A549 (cell line): ENCODE data around the gene OTUD3.

Experiments
- HEYL ChIP-seq: fragments of 250-450 bp; sonication (Bioruptor Pico); IDR thresholded peaks from 2 replicates; pipeline ENCODE4 v1.8.0; 2021; ENCODE audit warnings: mild to moderate bottlenecking, moderate library complexity
- NR3C1 ChIP-seq: fragments of >200 bp; sonication (Bioruptor Twin); formaldehyde crosslinking; IDR thresholded peaks from 3 replicates; pipeline ENCODE4 v1.6.1; 2017
- POLR2A ChIP-seq: IDR thresholded peaks from 2 replicates; pipeline ENCODE4 v1.6.1; 2012; ENCODE audit warnings: mild to moderate bottlenecking, low read length
- RAD21 ChIP-seq, 2 experiments: fragments of >200 bp in 1 of 2; sonication (Bioruptor Twin) in 1 of 2; formaldehyde crosslinking in 1 of 2; IDR thresholded peaks in 1 of 2; conservative IDR thresholded peaks in 1 of 2; 2 replicates in 1 of 2; 3 replicates in 1 of 2; pipeline ENCODE4 v1.6.1; 2012 to 2018; ENCODE audit warnings: inconsistent platforms in 1 of 2
- SMC3 ChIP-seq: fragments of >200 bp; sonication (Bioruptor Twin); formaldehyde crosslinking; IDR thresholded peaks from 3 replicates; pipeline ENCODE4 v1.6.1; 2018; ENCODE audit warnings: inconsistent platforms
- TF ChIP-seq, protein P1 (sequence below): fragments of >200 bp; sonication (Bioruptor Twin); formaldehyde crosslinking; IDR thresholded peaks from 3 replicates; pipeline ENCODE4 v1.5.1; 2016
- TF ChIP-seq, protein P2 (sequence below): fragments of 250-450 bp; sonication (Bioruptor Pico); IDR thresholded peaks from 2 replicates; pipeline ENCODE4 v1.5.0; 2021; ENCODE audit warnings: mild to moderate bottlenecking, moderate library complexity, borderline replicate concordance
- TF ChIP-seq, protein P3 (sequence below): fragments of >200 bp; sonication (Bioruptor Twin); formaldehyde crosslinking; IDR thresholded peaks from 3 replicates; pipeline ENCODE4 v1.6.1; 2016
- TF ChIP-seq, protein P4 (sequence below): fragments of 200-600 bp; sonication (generic); IDR thresholded peaks from 2 replicates; pipeline ENCODE4 v1.6.1; 2016; ENCODE audit warnings: antibody characterized with exemption, mild to moderate bottlenecking, moderate library complexity

DNA sequence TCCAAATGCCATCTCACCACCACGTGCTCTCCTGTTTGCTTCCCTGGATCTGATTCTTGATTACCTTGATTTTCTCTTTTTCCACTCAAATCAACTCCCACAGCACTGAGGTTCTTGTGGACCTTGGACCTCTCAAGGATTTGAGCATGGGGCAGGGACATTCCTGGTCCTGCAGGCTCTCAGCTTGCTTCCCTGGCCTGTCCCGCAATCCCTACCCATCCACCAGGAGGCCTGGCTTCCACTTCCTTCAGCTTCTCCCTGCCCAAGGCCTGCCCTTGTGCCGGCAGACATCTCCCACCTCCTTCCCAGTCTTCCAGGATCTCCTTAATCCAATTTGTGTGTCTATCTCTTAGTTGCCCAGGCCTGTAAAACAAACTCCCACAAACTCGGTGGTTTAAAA is 75.6 kb downstream of the OTUD3 start:
- TF ChIP-seq POLR2A = no peak
- TF ChIP-seq, protein P1, sequence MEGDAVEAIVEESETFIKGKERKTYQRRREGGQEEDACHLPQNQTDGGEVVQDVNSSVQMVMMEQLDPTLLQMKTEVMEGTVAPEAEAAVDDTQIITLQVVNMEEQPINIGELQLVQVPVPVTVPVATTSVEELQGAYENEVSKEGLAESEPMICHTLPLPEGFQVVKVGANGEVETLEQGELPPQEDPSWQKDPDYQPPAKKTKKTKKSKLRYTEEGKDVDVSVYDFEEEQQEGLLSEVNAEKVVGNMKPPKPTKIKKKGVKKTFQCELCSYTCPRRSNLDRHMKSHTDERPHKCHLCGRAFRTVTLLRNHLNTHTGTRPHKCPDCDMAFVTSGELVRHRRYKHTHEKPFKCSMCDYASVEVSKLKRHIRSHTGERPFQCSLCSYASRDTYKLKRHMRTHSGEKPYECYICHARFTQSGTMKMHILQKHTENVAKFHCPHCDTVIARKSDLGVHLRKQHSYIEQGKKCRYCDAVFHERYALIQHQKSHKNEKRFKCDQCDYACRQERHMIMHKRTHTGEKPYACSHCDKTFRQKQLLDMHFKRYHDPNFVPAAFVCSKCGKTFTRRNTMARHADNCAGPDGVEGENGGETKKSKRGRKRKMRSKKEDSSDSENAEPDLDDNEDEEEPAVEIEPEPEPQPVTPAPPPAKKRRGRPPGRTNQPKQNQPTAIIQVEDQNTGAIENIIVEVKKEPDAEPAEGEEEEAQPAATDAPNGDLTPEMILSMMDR = no peak
- no peak for TF ChIP-seq SMC3
- TF ChIP-seq NR3C1 = no peak
- TF ChIP-seq, protein P2, sequence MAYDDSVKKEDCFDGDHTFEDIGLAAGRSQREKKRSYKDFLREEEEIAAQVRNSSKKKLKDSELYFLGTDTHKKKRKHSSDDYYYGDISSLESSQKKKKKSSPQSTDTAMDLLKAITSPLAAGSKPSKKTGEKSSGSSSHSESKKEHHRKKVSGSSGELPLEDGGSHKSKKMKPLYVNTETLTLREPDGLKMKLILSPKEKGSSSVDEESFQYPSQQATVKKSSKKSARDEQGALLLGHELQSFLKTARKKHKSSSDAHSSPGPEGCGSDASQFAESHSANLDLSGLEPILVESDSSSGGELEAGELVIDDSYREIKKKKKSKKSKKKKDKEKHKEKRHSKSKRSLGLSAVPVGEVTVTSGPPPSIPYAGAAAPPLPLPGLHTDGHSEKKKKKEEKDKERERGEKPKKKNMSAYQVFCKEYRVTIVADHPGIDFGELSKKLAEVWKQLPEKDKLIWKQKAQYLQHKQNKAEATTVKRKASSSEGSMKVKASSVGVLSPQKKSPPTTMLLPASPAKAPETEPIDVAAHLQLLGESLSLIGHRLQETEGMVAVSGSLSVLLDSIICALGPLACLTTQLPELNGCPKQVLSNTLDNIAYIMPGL = no peak
- TF ChIP-seq, protein P3, sequence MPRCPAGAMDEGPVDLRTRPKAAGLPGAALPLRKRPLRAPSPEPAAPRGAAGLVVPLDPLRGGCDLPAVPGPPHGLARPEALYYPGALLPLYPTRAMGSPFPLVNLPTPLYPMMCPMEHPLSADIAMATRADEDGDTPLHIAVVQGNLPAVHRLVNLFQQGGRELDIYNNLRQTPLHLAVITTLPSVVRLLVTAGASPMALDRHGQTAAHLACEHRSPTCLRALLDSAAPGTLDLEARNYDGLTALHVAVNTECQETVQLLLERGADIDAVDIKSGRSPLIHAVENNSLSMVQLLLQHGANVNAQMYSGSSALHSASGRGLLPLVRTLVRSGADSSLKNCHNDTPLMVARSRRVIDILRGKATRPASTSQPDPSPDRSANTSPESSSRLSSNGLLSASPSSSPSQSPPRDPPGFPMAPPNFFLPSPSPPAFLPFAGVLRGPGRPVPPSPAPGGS = no peak
- no peak for TF ChIP-seq HEYL (CRISPR knock-in tag)
- TF ChIP-seq RAD21 (conservative IDR thresholded peaks at IDR 0.05 in 1 of 2, IDR thresholded peaks at IDR 0.05 in 1 of 2) = no peak
- TF ChIP-seq, protein P4, sequence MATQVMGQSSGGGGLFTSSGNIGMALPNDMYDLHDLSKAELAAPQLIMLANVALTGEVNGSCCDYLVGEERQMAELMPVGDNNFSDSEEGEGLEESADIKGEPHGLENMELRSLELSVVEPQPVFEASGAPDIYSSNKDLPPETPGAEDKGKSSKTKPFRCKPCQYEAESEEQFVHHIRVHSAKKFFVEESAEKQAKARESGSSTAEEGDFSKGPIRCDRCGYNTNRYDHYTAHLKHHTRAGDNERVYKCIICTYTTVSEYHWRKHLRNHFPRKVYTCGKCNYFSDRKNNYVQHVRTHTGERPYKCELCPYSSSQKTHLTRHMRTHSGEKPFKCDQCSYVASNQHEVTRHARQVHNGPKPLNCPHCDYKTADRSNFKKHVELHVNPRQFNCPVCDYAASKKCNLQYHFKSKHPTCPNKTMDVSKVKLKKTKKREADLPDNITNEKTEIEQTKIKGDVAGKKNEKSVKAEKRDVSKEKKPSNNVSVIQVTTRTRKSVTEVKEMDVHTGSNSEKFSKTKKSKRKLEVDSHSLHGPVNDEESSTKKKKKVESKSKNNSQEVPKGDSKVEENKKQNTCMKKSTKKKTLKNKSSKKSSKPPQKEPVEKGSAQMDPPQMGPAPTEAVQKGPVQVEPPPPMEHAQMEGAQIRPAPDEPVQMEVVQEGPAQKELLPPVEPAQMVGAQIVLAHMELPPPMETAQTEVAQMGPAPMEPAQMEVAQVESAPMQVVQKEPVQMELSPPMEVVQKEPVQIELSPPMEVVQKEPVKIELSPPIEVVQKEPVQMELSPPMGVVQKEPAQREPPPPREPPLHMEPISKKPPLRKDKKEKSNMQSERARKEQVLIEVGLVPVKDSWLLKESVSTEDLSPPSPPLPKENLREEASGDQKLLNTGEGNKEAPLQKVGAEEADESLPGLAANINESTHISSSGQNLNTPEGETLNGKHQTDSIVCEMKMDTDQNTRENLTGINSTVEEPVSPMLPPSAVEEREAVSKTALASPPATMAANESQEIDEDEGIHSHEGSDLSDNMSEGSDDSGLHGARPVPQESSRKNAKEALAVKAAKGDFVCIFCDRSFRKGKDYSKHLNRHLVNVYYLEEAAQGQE = no peak
